GM23338 (cell line): ENCODE results near the gene HGD. TPM values are rescaled to one million over a fixed set of nuclear protein-coding genes. Genes with fewer than 3 reads are reported as not detected.

Experiments used
- ATAC-seq: fragments of 200-7000 bp; cut with Tn5 transposase; 3 replicates; pipeline ENCODE4 v1.9.1; 2020
- DNase-seq: peaks from one replicate; pipeline ENCODE4 v3.0.0-alpha.2; 2015; ENCODE audit warnings: low spot score
- H2AFZ ChIP-seq: fragments of 200-600 bp; sonication (generic); 2 replicates; pipeline ENCODE4 v1.8.0; 2016; ENCODE audit warnings: antibody characterized with exemption, mild to moderate bottlenecking, moderate library complexity
- H3F3A ChIP-seq: fragments of 200-600 bp; sonication (generic); replicated peaks from 2 replicates; pipeline ENCODE4 v1.8.0; 2017; ENCODE audit warnings: antibody characterized with exemption, mixed run types, low read depth
- H3K27ac ChIP-seq: fragments of 200-600 bp; sonication (generic); 2 replicates; pipeline ENCODE4 v1.6.1; 2016; ENCODE audit warnings: low read depth
- H3K27me3 ChIP-seq: fragments of 200-600 bp; sonication (generic); 2 replicates; pipeline ENCODE4 v1.8.0; 2016; ENCODE audit warnings: mild to moderate bottlenecking, mixed run types, moderate library complexity; ENCODE audit not compliant: insufficient read depth
- H3K36me3 ChIP-seq: fragments of 200-600 bp; sonication (generic); 2 replicates; pipeline ENCODE4 v1.8.0; 2016; ENCODE audit warnings: mild to moderate bottlenecking; ENCODE audit not compliant: insufficient read depth
- H3K4me1 ChIP-seq: fragments of 200-600 bp; sonication (generic); 2 replicates; pipeline ENCODE4 v1.8.0; 2016; ENCODE audit warnings: mild to moderate bottlenecking, moderate library complexity; ENCODE audit not compliant: insufficient read depth
- H3K4me2 ChIP-seq: fragments of 200-600 bp; sonication (generic); 2 replicates; pipeline ENCODE4 v1.7.1; 2017; ENCODE audit warnings: mixed run types
- H3K4me3 ChIP-seq: fragments of 200-600 bp; sonication (generic); 2 replicates; pipeline ENCODE4 v1.6.1; 2016; ENCODE audit warnings: mixed run types
- H3K79me2 ChIP-seq: fragments of 200-600 bp; sonication (generic); replicated peaks from 2 replicates; pipeline ENCODE4 v1.8.0; 2017; ENCODE audit warnings: mild to moderate bottlenecking; ENCODE audit not compliant: insufficient read depth
- H3K9me2 ChIP-seq: fragments of 200-600 bp; sonication (generic); 2 replicates; pipeline ENCODE4 v1.8.0; 2017; ENCODE audit not compliant: insufficient read depth
- H4K20me1 ChIP-seq: fragments of 200-600 bp; sonication (generic); replicated peaks from 2 replicates; pipeline ENCODE4 v1.8.0; 2017; ENCODE audit warnings: mild to moderate bottlenecking; ENCODE audit not compliant: insufficient read depth
- H3K27ac Mint-ChIP-seq: 2 replicates; pipeline ENCODE4 v1.8.0; 2020; ENCODE audit warnings: inconsistent platforms, mild to moderate bottlenecking, moderate library complexity, mixed read lengths
- H3K27me3 Mint-ChIP-seq: 3 replicates; pipeline ENCODE4 v1.8.0; 2022; ENCODE audit warnings: low read depth, mild to moderate bottlenecking, moderate library complexity, mixed read lengths, inconsistent platforms; ENCODE audit not compliant: insufficient read depth, poor library complexity
- H3K36me3 Mint-ChIP-seq: 3 replicates; pipeline ENCODE4 v1.8.0; 2021; ENCODE audit warnings: low read depth, mild to moderate bottlenecking, inconsistent platforms, moderate library complexity, mixed read lengths
- H3K4me1 Mint-ChIP-seq: 3 replicates; pipeline ENCODE4 v1.8.0; 2020; ENCODE audit warnings: mild to moderate bottlenecking, inconsistent platforms, mixed read lengths
- H3K4me3 Mint-ChIP-seq: 3 replicates; pipeline ENCODE4 v1.8.0; 2021; ENCODE audit warnings: moderate library complexity, mild to moderate bottlenecking, inconsistent platforms, mixed read lengths
- H3K9me3 Mint-ChIP-seq: 3 replicates; pipeline ENCODE4 v1.8.0; 2020; ENCODE audit warnings: moderate library complexity, mild to moderate bottlenecking, inconsistent platforms, mixed read lengths
- CREB1 ChIP-seq: fragments of 250-450 bp; sonication (Bioruptor Pico); IDR thresholded peaks from 2 replicates; pipeline ENCODE4 v1.5.0; 2020; ENCODE audit warnings: low read depth, mild to moderate bottlenecking, moderate library complexity
- CTCF ChIP-seq, 2 experiments: fragments of 200-600 bp in 1 of 2; sonication (generic) in 1 of 2; conservative IDR thresholded peaks; 2 replicates each; pipeline versions ENCODE4 v1.5.1 to v1.6.1; 2016 to 2017; ENCODE audit warnings: antibody characterized with exemption in 2 of 2, low read depth in 2 of 2, mild to moderate bottlenecking in 2 of 2, moderate library complexity in 1 of 2
- ETS1 ChIP-seq: IDR thresholded peaks from 2 replicates; pipeline ENCODE4 v1.6.1; 2016; ENCODE audit warnings: antibody characterized with exemption
- EZH2 ChIP-seq: fragments of 200-600 bp; sonication (generic); IDR thresholded peaks from one replicate; pipeline ENCODE4 v1.8.0; 2017; ENCODE audit warnings: antibody characterized with exemption, mild to moderate bottlenecking, low read depth; ENCODE audit not compliant: unreplicated experiment
- EZH2phosphoT487 ChIP-seq: fragments of 200-600 bp; sonication (generic); IDR thresholded peaks from one replicate; pipeline ENCODE4 v1.8.1; 2018; ENCODE audit warnings: antibody characterized with exemption; ENCODE audit not compliant: unreplicated experiment
- JUNB ChIP-seq: IDR thresholded peaks from one replicate; pipeline ENCODE4 v1.6.1; 2016; ENCODE audit warnings: antibody characterized with exemption; ENCODE audit not compliant: unreplicated experiment
- NANOG ChIP-seq: IDR thresholded peaks from 2 replicates; pipeline ENCODE4 v1.6.1; 2016; ENCODE audit warnings: antibody characterized with exemption, borderline replicate concordance
- POLR2AphosphoS5 ChIP-seq: IDR thresholded peaks from 2 replicates; pipeline ENCODE4 v1.6.1; 2016; ENCODE audit warnings: antibody characterized with exemption, low read depth
- REST ChIP-seq: IDR thresholded peaks from one replicate; pipeline ENCODE4 v1.6.1; 2018; ENCODE audit warnings: antibody characterized with exemption; ENCODE audit not compliant: unreplicated experiment
- STAT1 ChIP-seq: IDR thresholded peaks from one replicate; pipeline ENCODE4 v1.6.1; 2016; ENCODE audit warnings: antibody characterized with exemption; ENCODE audit not compliant: unreplicated experiment
- ZNF114 ChIP-seq: fragments of 250-450 bp; sonication (Bioruptor Pico); IDR thresholded peaks from 2 replicates; pipeline ENCODE4 v1.5.0; 2020; ENCODE audit warnings: mild to moderate bottlenecking, moderate library complexity
- ZNF331 ChIP-seq: fragments of 250-450 bp; sonication (Bioruptor Pico); IDR thresholded peaks from 2 replicates; pipeline ENCODE4 v1.5.0; 2020; ENCODE audit warnings: low read depth, mild to moderate bottlenecking, moderate library complexity
- polyA plus RNA-seq: library from polyadenylated mRNA; unstranded; fragments of >200 nt; fragmentation: Nextera tagmentation; extraction: Ambion mirVana; gene quantifications from 2 replicates; pipeline ENCODE4 v1.2.1, GENCODE V29; 2016
- total RNA-seq: library from RNA; depleted of rRNA; stranded (reverse); fragments of >200 nt; shearing (Covaris generic); gene quantifications from 2 replicates; pipeline ENCODE4 v1.2.3, GENCODE V29; 2014
- TF ChIP-seq, protein P1 (sequence below): fragments of 250-450 bp; sonication (Bioruptor Pico); IDR thresholded peaks from 2 replicates; pipeline ENCODE4 v1.5.0; 2020; ENCODE audit warnings: mild to moderate bottlenecking, moderate library complexity

Gene HGD
- total and polyA plus RNA-seq, 2 experiments from 2014 or later, result not detected

GRCh38 chr3:120601554-120601953, 80.5 kb downstream of the HGD start:
- Histone ChIP-seq H4K20me1 (no peaks in the 10 kb centered on the region; the same call in 1 of the 2 replicates), H3K9me2 (no peaks in the 10 kb centered on the region), H3K27me3 (no peaks in the 10 kb centered on the region), H3K4me3 (no peak overlapping the region), H3K4me2 (no peak overlapping the region), H3K79me2 (peaks cover 28% of the 10 kb centered on the region), H3K4me1 (peaks cover 8% of the 10 kb centered on the region), H2AFZ (no peak overlapping the region), H3K27ac (peak overlapping the region; percentile 36; the same call in 1 of the 2 replicates), H3K36me3 (peaks cover 22% of the 10 kb centered on the region), H3F3A (peaks cover 5% of the 10 kb centered on the region)
- ATAC-seq, result no peak
- Mint-ChIP-seq H3K4me1 (peaks cover 2% of the 10 kb centered on the region; the same call in 2 of the 3 replicates), H3K9me3 (no peaks in the 10 kb centered on the region), H3K27ac (no peak overlapping the region), H3K4me3 (no peak overlapping the region), H3K27me3 (no peaks in the 10 kb centered on the region), H3K36me3 (peaks cover 23% of the 10 kb centered on the region)
- TF ChIP-seq NANOG, result no peak
- TF ChIP-seq STAT1, result no peak
- no peak for TF ChIP-seq CREB1 (CRISPR knock-in tag)
- TF ChIP-seq, protein P1, sequence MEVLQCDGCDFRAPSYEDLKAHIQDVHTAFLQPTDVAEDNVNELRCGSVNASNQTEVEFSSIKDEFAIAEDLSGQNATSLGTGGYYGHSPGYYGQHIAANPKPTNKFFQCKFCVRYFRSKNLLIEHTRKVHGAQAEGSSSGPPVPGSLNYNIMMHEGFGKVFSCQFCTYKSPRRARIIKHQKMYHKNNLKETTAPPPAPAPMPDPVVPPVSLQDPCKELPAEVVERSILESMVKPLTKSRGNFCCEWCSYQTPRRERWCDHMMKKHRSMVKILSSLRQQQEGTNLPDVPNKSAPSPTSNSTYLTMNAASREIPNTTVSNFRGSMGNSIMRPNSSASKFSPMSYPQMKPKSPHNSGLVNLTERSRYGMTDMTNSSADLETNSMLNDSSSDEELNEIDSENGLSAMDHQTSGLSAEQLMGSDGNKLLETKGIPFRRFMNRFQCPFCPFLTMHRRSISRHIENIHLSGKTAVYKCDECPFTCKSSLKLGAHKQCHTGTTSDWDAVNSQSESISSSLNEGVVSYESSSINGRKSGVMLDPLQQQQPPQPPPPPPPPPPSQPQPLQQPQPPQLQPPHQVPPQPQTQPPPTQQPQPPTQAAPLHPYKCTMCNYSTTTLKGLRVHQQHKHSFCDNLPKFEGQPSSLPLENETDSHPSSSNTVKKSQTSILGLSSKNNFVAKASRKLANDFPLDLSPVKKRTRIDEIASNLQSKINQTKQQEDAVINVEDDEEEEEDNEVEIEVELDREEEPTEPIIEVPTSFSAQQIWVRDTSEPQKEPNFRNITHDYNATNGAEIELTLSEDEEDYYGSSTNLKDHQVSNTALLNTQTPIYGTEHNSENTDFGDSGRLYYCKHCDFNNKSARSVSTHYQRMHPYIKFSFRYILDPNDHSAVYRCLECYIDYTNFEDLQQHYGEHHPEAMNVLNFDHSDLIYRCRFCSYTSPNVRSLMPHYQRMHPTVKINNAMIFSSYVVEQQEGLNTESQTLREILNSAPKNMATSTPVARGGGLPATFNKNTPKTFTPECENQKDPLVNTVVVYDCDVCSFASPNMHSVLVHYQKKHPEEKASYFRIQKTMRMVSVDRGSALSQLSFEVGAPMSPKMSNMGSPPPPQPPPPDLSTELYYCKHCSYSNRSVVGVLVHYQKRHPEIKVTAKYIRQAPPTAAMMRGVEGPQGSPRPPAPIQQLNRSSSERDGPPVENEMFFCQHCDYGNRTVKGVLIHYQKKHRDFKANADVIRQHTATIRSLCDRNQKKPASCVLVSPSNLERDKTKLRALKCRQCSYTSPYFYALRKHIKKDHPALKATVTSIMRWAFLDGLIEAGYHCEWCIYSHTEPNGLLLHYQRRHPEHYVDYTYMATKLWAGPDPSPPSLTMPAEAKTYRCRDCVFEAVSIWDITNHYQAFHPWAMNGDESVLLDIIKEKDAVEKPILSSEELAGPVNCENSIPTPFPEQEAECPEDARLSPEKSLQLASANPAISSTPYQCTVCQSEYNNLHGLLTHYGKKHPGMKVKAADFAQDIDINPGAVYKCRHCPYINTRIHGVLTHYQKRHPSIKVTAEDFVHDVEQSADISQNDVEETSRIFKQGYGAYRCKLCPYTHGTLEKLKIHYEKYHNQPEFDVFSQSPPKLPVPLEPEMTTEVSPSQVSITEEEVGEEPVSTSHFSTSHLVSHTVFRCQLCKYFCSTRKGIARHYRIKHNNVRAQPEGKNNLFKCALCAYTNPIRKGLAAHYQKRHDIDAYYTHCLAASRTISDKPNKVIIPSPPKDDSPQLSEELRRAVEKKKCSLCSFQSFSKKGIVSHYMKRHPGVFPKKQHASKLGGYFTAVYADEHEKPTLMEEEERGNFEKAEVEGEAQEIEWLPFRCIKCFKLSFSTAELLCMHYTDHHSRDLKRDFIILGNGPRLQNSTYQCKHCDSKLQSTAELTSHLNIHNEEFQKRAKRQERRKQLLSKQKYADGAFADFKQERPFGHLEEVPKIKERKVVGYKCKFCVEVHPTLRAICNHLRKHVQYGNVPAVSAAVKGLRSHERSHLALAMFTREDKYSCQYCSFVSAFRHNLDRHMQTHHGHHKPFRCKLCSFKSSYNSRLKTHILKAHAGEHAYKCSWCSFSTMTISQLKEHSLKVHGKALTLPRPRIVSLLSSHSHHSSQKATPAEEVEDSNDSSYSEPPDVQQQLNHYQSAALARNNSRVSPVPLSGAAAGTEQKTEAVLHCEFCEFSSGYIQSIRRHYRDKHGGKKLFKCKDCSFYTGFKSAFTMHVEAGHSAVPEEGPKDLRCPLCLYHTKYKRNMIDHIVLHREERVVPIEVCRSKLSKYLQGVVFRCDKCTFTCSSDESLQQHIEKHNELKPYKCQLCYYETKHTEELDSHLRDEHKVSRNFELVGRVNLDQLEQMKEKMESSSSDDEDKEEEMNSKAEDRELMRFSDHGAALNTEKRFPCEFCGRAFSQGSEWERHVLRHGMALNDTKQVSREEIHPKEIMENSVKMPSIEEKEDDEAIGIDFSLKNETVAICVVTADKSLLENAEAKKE, result no peak
- no peak for TF ChIP-seq ZNF114
- TF ChIP-seq JUNB, result no peak
- TF ChIP-seq ETS1, result no peak
- no peak for TF ChIP-seq EZH2
- TF ChIP-seq EZH2phosphoT487, result no peak
- no peak for TF ChIP-seq REST
- TF ChIP-seq ZNF331, result no peak
- no peak for TF ChIP-seq POLR2AphosphoS5
- TF ChIP-seq CTCF (conservative IDR thresholded peaks at IDR 0.05; ENCODE audit: low read depth in 2 of 2), result no peak
- DNase-seq, result no peak
